NCI-H82 (cell line): ENCODE measurements around the gene CKS1B.

ENCODE experiments used
- DNase-seq: peaks from one replicate; lab custom pipeline; 2025; lab: John Stamatoyannopoulos, UW

The CKS1B gene

GRCh38 chr1:154987326-154987725 is 12.8 kb downstream of the CKS1B start:
- DNase-seq: no peak

- DNase-seq: no peak
Measured at GRCh38 chr1:154988058-154988954, 13.8 kb downstream of the CKS1B start.

GRCh38 chr1:154989195-154989860 is 14.8 kb downstream of the CKS1B start:
- no peak for DNase-seq

DNA sequence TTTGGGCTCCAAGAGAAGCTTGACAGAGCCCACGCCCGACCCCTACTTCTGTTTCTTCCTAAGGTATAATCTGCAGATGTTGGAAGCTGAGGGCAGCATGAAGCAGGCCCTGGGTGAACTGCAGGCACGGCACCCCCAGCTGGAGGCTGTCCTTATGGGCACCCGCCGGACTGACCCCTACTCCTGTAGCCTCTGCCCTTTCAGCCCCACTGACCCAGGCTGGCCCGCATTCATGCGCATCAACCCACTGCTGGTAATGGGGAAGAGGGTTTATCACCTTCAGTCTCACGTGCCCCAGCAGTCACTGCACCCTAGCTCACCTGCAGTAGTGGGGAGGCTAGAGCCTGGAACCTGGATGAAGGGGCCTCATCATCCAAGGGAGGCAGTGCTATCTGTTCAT is 15.8 kb downstream of the CKS1B start:
- DNase-seq: no peak

- peak; percentile 55 for DNase-seq
Measured at GRCh38 chr1:154992721-154993571, 18.5 kb downstream of the CKS1B start.

DNA sequence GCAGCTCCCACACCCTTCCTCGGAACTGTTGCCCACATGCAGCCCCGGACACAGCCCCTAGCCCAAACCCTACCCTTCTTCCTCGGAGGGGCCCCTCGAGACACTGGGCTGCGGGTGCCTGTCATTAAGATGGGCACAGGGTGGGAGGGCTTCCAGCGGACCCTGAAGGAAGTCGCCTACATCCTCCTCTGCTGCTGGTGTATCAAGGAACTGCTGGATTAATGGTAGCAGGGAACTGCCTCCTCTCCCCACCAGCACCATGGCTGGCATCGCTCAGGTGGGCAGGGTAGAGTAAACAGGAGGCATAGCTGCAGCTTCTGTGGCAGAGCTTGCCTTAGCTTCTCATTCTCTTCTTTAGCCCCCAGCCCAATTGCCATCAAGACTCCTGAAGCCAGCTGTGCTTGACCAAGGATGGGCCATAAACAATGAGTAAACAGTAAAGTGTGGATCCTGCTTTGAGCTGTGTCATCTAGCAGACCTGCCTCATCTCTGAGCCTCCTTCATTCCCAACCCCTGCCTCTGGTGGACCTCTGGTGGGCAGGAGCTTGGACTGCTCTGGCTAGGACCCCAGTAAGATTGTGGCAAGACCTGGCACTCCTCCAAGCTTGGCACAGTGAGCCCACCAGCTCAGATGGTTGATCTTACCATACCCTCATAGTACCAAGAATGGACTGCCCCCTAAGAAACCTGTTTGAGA is 19.2 kb downstream of the CKS1B start, which contains the start of gene LENEP:
LENEP (plus strand) TSS at position 15 of the 697 bp plus-strand sequence; CDS start at position 37, 22 bp downstream.
- DNase-seq: no peak

- no peak for DNase-seq
Measured at GRCh38 chr1:154994269-154994587, 19.7 kb downstream of the CKS1B start.

DNA sequence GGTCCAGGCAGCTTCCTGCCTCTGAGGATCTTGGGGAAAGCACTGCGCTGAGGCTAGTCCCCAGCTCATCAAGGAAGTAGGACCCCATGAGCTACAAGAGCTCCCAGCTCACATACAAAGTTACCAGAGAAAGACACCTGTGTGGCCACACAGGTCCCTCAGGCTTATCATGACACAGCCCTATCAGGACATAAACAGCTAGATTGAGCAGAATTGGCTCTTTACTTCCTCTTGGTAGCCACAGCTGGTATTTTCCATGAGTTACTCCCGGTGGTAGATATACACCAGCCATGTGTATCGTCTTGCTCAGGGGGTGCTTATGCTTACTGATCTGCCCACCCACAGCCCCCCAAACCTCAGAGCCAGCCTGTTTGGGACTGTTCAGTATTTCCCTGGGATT is 20.1 kb downstream of the CKS1B start:
- DNase-seq: no peak

GRCh38 chr1:154995301-154995983 is 21.0 kb downstream of the CKS1B start:
- DNase-seq: peak; percentile 75

DNA sequence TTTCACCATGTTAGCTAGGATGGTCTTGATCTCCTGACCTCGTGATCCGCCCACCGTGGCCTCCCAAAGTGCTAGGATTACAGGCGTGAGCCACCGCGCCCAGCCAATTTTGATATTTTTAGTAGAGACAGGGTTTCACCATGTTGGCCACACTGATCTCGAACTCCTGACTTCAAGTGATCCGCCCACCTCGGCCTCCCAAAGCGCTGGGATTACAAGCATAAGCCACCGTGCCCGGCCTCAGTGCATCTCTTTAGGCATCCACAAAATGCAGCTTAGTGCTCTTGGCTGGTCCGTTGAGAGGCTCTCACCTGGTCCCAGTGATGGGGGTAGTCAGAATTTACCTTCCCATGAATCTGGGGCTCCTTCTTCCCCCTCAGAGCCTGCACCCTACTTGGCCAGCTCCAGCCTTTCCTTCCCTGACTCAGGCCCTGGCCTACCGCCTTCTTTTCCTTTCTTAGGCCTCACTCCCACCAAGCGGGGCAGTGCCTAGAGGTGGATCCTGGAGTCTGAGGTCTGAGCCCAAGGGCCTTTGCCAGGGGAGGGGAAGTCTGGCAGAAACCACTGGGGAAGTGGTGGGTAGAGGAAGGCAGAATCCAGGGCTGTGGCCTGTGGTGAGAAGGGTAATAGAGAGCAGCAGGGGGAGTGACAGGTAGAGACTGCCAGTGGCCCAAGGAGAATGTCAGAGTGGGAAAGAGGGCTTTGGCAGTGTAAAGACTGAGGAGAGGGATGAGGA is 22.7 kb downstream of the CKS1B start:
- no peak for DNase-seq

DNA sequence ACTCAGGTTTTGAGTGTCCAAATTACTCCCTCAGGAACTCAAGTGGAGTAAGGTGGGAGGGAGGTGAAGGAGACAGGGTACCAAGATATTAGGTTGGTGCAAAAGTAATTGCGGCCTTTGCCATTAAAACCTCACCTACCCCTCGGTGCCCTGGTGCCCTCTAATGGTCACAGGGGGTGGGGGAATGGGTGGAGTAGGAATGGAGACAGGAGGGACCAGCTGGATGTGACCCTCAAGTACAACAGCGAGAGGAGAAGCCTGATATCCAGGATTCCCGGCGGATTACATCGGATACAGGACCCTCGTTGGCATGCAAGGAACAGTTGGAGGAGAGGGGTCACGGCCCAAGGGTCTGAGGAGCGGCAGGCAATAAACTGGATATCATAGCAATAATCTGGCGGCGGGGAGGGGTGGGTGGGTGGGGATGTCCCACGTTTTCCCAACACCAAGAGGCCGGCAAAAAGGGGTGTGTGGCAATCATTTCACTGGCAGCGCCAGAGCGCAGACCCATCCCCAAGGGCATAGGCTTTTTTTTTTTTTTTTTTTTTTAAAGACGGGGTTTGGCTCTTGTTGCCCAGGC is 23.8 kb downstream of the CKS1B start:
- DNase-seq: peak; percentile 33

DNA sequence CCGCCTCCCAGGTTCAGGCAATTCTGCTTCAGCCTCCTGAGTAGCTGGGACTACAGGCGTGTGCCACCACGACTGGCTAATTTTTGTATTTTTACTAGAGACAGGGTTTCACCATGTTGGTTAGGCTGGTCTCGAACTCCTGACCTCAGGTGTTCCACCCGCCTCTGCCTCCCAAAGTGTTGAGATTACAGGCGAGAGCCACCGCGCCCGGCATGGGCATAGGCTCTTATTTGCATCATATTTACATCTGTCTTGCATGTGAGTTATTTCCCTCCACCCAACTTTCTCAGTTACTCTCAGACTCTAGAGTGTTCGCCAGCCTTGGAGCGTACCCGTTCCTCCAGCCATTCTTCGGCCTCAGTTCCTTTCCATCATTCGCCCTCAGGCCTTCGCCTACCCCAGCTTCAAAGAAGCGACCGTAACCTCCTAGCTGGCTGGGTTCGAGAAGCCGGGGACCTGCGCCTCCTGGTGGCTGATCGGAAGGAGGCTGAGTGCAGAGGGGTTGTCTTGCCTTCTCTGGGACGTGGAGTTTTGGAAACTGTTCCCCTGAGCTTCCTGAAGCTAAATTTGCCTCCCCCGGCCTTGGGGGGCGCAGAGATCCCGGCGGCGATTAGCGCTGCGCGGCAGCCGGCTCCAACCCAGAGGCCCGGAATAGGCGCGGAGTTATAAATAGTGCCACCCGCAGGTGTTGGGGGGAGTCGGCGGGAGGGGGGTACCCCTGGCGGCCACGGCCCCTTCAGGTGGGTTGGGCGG is 24.5 kb downstream of the CKS1B start:
- peak; percentile 89 for DNase-seq

GRCh38 chr1:154999571-155000410 is 25.3 kb downstream of the CKS1B start:
- peak; percentile 76 for DNase-seq

- DNase-seq: no peak
Measured at GRCh38 chr1:155000411-155000725, 25.9 kb downstream of the CKS1B start.

DNA sequence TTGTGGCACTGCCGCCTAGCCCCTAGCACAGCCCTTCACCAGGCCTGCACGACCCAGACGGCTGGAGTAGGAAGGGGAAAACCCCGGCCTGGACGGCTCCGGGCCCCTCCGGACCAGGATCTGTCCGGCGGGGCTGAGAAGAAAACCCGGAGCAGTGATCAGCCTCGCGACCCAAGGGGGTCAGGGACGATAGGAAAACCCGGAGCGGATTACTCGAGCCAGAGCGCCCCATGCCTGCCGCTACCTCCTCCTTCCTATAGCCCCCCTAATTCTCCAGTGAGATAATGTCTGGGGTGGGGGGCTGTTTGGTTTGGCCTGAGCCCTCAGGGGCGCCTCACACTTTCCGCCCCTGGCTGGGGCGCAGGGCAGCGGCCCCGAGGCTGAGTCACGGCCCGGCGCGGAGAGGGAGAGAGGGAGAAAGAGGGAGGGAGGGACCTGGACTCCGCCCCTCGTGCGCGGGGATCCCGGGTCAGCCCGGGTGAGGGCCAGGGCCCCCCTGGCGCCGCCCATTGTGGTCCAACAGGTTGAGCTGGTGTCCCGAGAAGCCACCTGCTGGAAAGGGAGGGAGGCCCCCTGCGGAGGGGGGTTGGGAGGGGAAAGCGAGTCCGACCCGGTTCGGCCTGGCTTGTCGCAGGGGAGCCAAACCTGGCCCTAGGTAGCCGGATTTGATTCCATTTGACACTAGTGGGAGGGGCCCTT is 26.4 kb downstream of the CKS1B start:
- peak; percentile 96 for DNase-seq

DNA sequence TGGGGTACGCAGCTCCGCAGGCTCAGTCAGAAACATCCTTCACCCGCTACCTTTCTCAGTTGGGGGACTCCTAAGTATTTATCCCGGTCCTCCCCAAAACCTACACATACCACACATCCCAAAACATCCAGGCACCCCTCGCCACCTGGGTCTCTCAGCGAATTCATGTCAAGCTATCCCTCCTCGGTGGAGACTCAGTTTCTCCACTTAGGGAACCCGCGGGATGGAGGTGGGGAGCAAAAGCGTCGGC is 26.9 kb downstream of the CKS1B start:
- DNase-seq: no peak

DNA sequence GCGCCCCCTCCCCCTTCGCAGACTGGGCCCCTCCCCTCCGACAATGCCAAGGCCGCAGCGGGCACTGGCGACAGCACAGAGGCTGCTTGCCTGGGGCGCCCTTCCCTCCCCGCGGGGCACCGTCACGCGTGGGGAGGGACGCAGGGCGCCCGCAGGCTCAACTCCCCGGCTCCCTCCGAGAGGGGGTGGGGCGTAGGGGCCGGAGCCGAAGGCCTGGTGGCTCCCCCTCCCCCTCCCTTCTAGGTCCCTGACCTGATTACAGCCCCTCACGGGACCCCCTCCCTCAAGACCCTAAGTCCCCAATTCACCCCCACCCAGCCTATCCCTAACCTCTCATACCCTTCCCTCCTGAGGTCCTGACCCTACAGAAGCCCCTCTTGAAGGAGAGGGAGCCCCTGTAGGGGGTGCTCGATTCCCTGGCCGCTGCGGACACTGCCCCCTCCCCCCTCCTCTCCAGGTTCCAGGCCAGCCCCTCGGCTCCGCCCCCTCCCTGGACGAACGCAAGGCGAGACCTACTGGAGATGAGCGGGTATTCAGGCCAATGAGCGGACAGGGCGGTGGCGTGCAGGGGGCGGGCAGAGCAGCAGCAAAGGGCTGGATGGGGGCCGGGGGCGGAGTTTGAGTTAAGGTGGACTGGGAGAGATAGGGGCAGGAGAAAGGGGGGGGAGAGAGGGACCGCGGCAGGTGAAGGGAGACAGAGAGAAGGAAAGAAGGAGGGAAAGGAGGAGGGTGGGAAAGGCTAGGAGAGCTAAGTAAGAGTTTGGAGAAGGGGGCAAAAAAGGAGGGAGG is 27.4 kb downstream of the CKS1B start:
- peak; percentile 100 for DNase-seq
